ENCODE results near the gene TRIM9.

The TRIM9 gene

GRCh38 chr14:51022769-51023168 lies 72.1 kb downstream of the TRIM9 start:
- no peak for TF ChIP-seq CTCF (IDR thresholded peaks at IDR 0.05; ENCODE audit: low read depth, low read length)

GRCh38 chr14:51020024-51020710 lies 74.7 kb downstream of the TRIM9 start:
- TF ChIP-seq CTCF (IDR thresholded peaks at IDR 0.05; ENCODE audit: low read depth, low read length), result no peak
- no peak overlapping the region for H3K4me3 ChIP-seq (ENCODE audit: low read depth, low read length)

More at GRCh38 chr14:51022769-51023168, 72.1 kb downstream of the TRIM9 start:
- no peak overlapping the region for H3K4me3 ChIP-seq (ENCODE audit: low read depth, low read length)

- no peak overlapping the region for H3K4me3 ChIP-seq (ENCODE audit: low read depth, low read length)
- TF ChIP-seq CTCF (IDR thresholded peaks at IDR 0.05; ENCODE audit: low read depth, low read length), result no peak
Measured at GRCh38 chr14:51019089-51019488, 75.8 kb downstream of the TRIM9 start.

- no peak overlapping the region for H3K4me3 ChIP-seq (ENCODE audit: low read depth, low read length)
- TF ChIP-seq CTCF (IDR thresholded peaks at IDR 0.05; ENCODE audit: low read depth, low read length), result no peak
Measured at GRCh38 chr14:51018521-51018920, 76.4 kb downstream of the TRIM9 start.

GRCh38 chr14:51014625-51015024 lies 80.3 kb downstream of the TRIM9 start:
- no peak overlapping the region for H3K4me3 ChIP-seq (ENCODE audit: low read depth, low read length)
- no peak for TF ChIP-seq CTCF (IDR thresholded peaks at IDR 0.05; ENCODE audit: low read depth, low read length)

GRCh38 chr14:51014086-51014485 lies 80.8 kb downstream of the TRIM9 start:
- H3K4me3 ChIP-seq (ENCODE audit: low read depth, low read length), result no peak overlapping the region
- TF ChIP-seq CTCF (IDR thresholded peaks at IDR 0.05; ENCODE audit: low read depth, low read length), result no peak

- no peak for TF ChIP-seq CTCF (IDR thresholded peaks at IDR 0.05; ENCODE audit: low read depth, low read length)
- no peak overlapping the region for H3K4me3 ChIP-seq (ENCODE audit: low read depth, low read length)
Measured at GRCh38 chr14:51012055-51012454, 82.8 kb downstream of the TRIM9 start.

Data from WI38 (cell line).